HEK293T (cell line): ENCODE results near the gene WBP11.
"Not testable (repeated sequence)": the region's sequence is repeated elsewhere in the genome, so short reads cannot be mapped to it uniquely, and the experiment has no call there.

Source experiments
- CTCF ChIA-PET: fragments of 350-600 bp; formaldehyde crosslinking; extraction: SDS; loops from one replicate; lab custom pipeline; 2021; ENCODE audit warnings: antibody characterized with exemption, inconsistent platforms; lab: Yijun Ruan, JAX
- POLR2A ChIA-PET: fragments of 350-600 bp; formaldehyde crosslinking; extraction: SDS; loops from one replicate; lab custom pipeline; 2020; ENCODE audit warnings: antibody characterized with exemption, inconsistent platforms; lab: Yijun Ruan, JAX
- DNase-seq: peaks from one replicate; pipeline ENCODE4 v3.0.0; 2012; ENCODE audit warnings: mixed read lengths; ENCODE audit errors: extremely low spot score
- ARNT ChIP-seq: fragments of 450-650 bp; IDR thresholded peaks from 2 replicates; pipeline ENCODE4 v1.6.1; 2017; ENCODE audit warnings: mild to moderate bottlenecking
- BHLHE40 ChIP-seq: fragments of 450-650 bp; IDR thresholded peaks from 2 replicates; pipeline ENCODE4 v1.6.1; 2016; ENCODE audit warnings: mild to moderate bottlenecking, moderate library complexity, borderline replicate concordance
- CTBP1 ChIP-seq: fragments of 450-650 bp; IDR thresholded peaks from 2 replicates; pipeline ENCODE4 v1.6.1; 2016; ENCODE audit warnings: borderline replicate concordance
- ELF4 ChIP-seq: fragments of 450-650 bp; IDR thresholded peaks from 2 replicates; pipeline ENCODE4 v1.6.1; 2017; ENCODE audit warnings: antibody characterized with exemption
- FOXA1 ChIP-seq: fragments of 450-650 bp; IDR thresholded peaks from 2 replicates; pipeline ENCODE4 v1.6.1; 2016; ENCODE audit warnings: mild to moderate bottlenecking
- FOXK2 ChIP-seq: fragments of 450-650 bp; IDR thresholded peaks from 2 replicates; pipeline ENCODE4 v1.6.1; 2016; ENCODE audit warnings: mild to moderate bottlenecking
- FOXM1 ChIP-seq: fragments of 450-650 bp; IDR thresholded peaks from 2 replicates; pipeline ENCODE4 v1.6.1; 2017; ENCODE audit warnings: mild to moderate bottlenecking, borderline replicate concordance
- HDGF ChIP-seq: fragments of 450-650 bp; IDR thresholded peaks from 2 replicates; pipeline ENCODE4 v1.6.1; 2017; ENCODE audit warnings: antibody characterized with exemption, borderline replicate concordance
- L3MBTL2 ChIP-seq: fragments of 450-650 bp; conservative IDR thresholded peaks from 2 replicates; pipeline ENCODE4 v1.6.1; 2016; ENCODE audit warnings: mild to moderate bottlenecking
- LEF1 ChIP-seq: fragments of 450-650 bp; IDR thresholded peaks from 2 replicates; pipeline ENCODE4 v1.6.1; 2017; ENCODE audit warnings: mild to moderate bottlenecking, borderline replicate concordance
- NFRKB ChIP-seq: fragments of 450-650 bp; IDR thresholded peaks from 2 replicates; pipeline ENCODE4 v1.6.1; 2016; ENCODE audit warnings: mild to moderate bottlenecking, moderate library complexity
- PKNOX1 ChIP-seq: fragments of 450-650 bp; IDR thresholded peaks from 2 replicates; pipeline ENCODE4 v1.6.1; 2016
- SP1 ChIP-seq: fragments of 450-650 bp; IDR thresholded peaks from 2 replicates; pipeline ENCODE4 v1.6.1; 2017
- SUZ12 ChIP-seq: fragments of 450-650 bp; IDR thresholded peaks from 2 replicates; pipeline ENCODE4 v1.6.1; 2016; ENCODE audit warnings: mild to moderate bottlenecking
- TARDBP ChIP-seq: fragments of 450-650 bp; IDR thresholded peaks from 2 replicates; pipeline ENCODE4 v1.6.1; 2016
- ZNF384 ChIP-seq: fragments of 450-650 bp; IDR thresholded peaks from 2 replicates; pipeline ENCODE4 v1.6.1; 2016

Gene WBP11

GRCh38 chr12:14765398-14765797, 37.9 kb downstream of the WBP11 start:
- DNase-seq = no peak
- TF ChIP-seq CTBP1 = no peak
- TF ChIP-seq HDGF = no peak
- no peak for TF ChIP-seq LEF1
- no peak for TF ChIP-seq NFRKB
- no peak for TF ChIP-seq FOXM1
- no peak for TF ChIP-seq BHLHE40
- TF ChIP-seq ZNF384 = no peak
- no peak for TF ChIP-seq L3MBTL2
- ChIA-PET POLR2A (no interaction called here), CTCF (no interaction called here)

GRCh38 chr12:14759711-14760280, 43.5 kb downstream of the WBP11 start:
- DNase-seq, CTCF ChIA-PET: not testable (repeated sequence)
- POLR2A ChIA-PET = interaction anchor here (0.6 kb wide), 1 partner anchor 56 kb away, joined by 3 read pairs; no protein-coding TSS in a partner anchor

GRCh38 chr12:14756334-14757143, 46.7 kb downstream of the WBP11 start:
- ChIA-PET POLR2A (interaction anchor here (2.0 kb wide), 1 partner anchor 14 kb away, joined by 27 read pairs; a partner anchor contains a TSS), CTCF (interaction anchor here (0.6 to 1.0 kb wide), 6 partner anchors 11 to 1302 kb away, joined by 3 to 10 read pairs (median 3); a partner anchor contains a TSS)
- DNase-seq = peak; percentile 27
- TF ChIP-seq FOXA1 (no peak), FOXM1 (no peak), ZNF384 (no peak), ELF4 (no peak), NFRKB (no peak), TARDBP (no peak), SP1 (no peak), FOXK2 (no peak), LEF1 (no peak), SUZ12 (no peak), ARNT (no peak), L3MBTL2 (no peak)

- ChIA-PET POLR2A (no interaction called here), CTCF (no interaction called here)
- DNase-seq = no peak
- TF ChIP-seq LEF1 (no peak), NFRKB (no peak), SP1 (no peak), FOXM1 (no peak), ELF4 (no peak), TARDBP (no peak), BHLHE40 (no peak), SUZ12 (no peak), ARNT (no peak)
These were observed 51.3 kb downstream of the WBP11 start for GRCh38 chr12:14751986-14752385.

GRCh38 chr12:14743061-14743460, 60.2 kb downstream of the WBP11 start:
- TF ChIP-seq TARDBP (no peak), ELF4 (no peak), FOXA1 (no peak), PKNOX1 (no peak), FOXM1 (no peak), CTBP1 (no peak), BHLHE40 (no peak), ZNF384 (no peak), FOXK2 (no peak), L3MBTL2 (no peak), NFRKB (no peak), SUZ12 (no peak), ARNT (no peak), LEF1 (no peak), HDGF (no peak), SP1 (no peak)
- CTCF ChIA-PET = no interaction called here
- POLR2A ChIA-PET = no interaction called here
- no peak for DNase-seq

- DNase-seq = no peak
- TF ChIP-seq PKNOX1 = no peak
- TF ChIP-seq ARNT = no peak
- no peak for TF ChIP-seq FOXK2
- no peak for TF ChIP-seq SUZ12
- no peak for TF ChIP-seq SP1
- no peak for TF ChIP-seq LEF1
- TF ChIP-seq FOXM1 = no peak
- TF ChIP-seq CTBP1 = no peak
- TF ChIP-seq BHLHE40 = no peak
- no peak for TF ChIP-seq HDGF
- no peak for TF ChIP-seq FOXA1
- TF ChIP-seq ELF4 = no peak
- POLR2A ChIA-PET = no interaction called here
- CTCF ChIA-PET = no interaction called here
These were observed 61.3 kb downstream of the WBP11 start for GRCh38 chr12:14741942-14742341.

- CTCF ChIA-PET = no interaction called here
- TF ChIP-seq FOXA1 = no peak
- no peak for TF ChIP-seq LEF1
- no peak for TF ChIP-seq SUZ12
- no peak for TF ChIP-seq L3MBTL2
- no peak for TF ChIP-seq ARNT
- TF ChIP-seq FOXM1 = no peak
- POLR2A ChIA-PET = no interaction called here
- no peak for DNase-seq
These were observed 62.1 kb downstream of the WBP11 start for GRCh38 chr12:14741153-14741552.

- CTCF ChIA-PET, POLR2A ChIA-PET, DNase-seq: not testable (repeated sequence)
These were observed 66.8 kb downstream of the WBP11 start for GRCh38 chr12:14736441-14736840.
